GM19372 (cell line): Measurements from ENCODE around the gene ITSN1.
"Not testable (repeated sequence)": the region's sequence is repeated elsewhere in the genome, so short reads cannot be mapped to it uniquely, and the experiment has no call there.

Experiments
- ATAC-seq: cut with Tn5 transposase; IDR thresholded peaks from one replicate; pipeline ENCODE4 v1.9.1; 2021; ENCODE audit warnings: mild to moderate bottlenecking, low read depth, moderate library complexity; ENCODE audit not compliant: unreplicated experiment

The ITSN1 gene

GRCh38 chr21:33855190-33855589 lies 212.9 kb downstream of the ITSN1 start:
- ATAC-seq = no peak

GRCh38 chr21:33856893-33857527 lies 214.7 kb downstream of the ITSN1 start:
- no peak for ATAC-seq

GRCh38 chr21:33857846-33858666 lies 215.8 kb downstream of the ITSN1 start:
- ATAC-seq = no peak

GRCh38 chr21:33858667-33859372 lies 216.5 kb downstream of the ITSN1 start:
- no peak for ATAC-seq

GRCh38 chr21:33859373-33860102 lies 217.2 kb downstream of the ITSN1 start:
- no peak for ATAC-seq

- no peak for ATAC-seq
These were observed 218.1 kb downstream of the ITSN1 start for GRCh38 chr21:33860332-33860879.

- ATAC-seq = no peak
These were observed 218.8 kb downstream of the ITSN1 start for GRCh38 chr21:33861125-33861524.

- not testable (repeated sequence) for ATAC-seq
These were observed 220.9 kb downstream of the ITSN1 start for GRCh38 chr21:33863191-33863590.

GRCh38 chr21:33864150-33864549 lies 221.8 kb downstream of the ITSN1 start:
- ATAC-seq = no peak

GRCh38 chr21:33865176-33865575 lies 222.9 kb downstream of the ITSN1 start:
- no peak for ATAC-seq

GRCh38 chr21:33865996-33866575 lies 223.8 kb downstream of the ITSN1 start:
- ATAC-seq = no peak

GRCh38 chr21:33866826-33867225 lies 224.5 kb downstream of the ITSN1 start:
- ATAC-seq = no peak

- ATAC-seq = not testable (repeated sequence)
These were observed 225.6 kb downstream of the ITSN1 start for GRCh38 chr21:33867868-33868267.

GRCh38 chr21:33869873-33870272 lies 227.6 kb downstream of the ITSN1 start:
- ATAC-seq = no peak

GRCh38 chr21:33870768-33871167 lies 228.5 kb downstream of the ITSN1 start:
- ATAC-seq = no peak

- ATAC-seq = no peak
These were observed 228.9 kb downstream of the ITSN1 start for GRCh38 chr21:33871171-33871570.

GRCh38 chr21:33872881-33873515 lies 230.7 kb downstream of the ITSN1 start:
- ATAC-seq = no peak

GRCh38 chr21:33874161-33874560 lies 231.9 kb downstream of the ITSN1 start:
- no peak for ATAC-seq

- ATAC-seq = no peak
These were observed 232.9 kb downstream of the ITSN1 start for GRCh38 chr21:33875026-33875695.
